NOMO-1 (cell line): ENCODE data around the gene RBMS1.

Source experiments
- DNase-seq, 2 experiments: peaks; one replicate each; lab custom pipeline; 2025; ENCODE audit not compliant: unreplicated experiment in 2 of 2; lab: John Stamatoyannopoulos, UW

The RBMS1 gene

GRCh38 chr2:160493227-160494028 is at the start of gene RBMS1:
Gene RBMS1 (minus strand): TSS chr2:160493807. CDS start chr2:160493363, 444 bp downstream.
- peak in 1 of 2 experiments; percentile 9 for DNase-seq

DNA sequence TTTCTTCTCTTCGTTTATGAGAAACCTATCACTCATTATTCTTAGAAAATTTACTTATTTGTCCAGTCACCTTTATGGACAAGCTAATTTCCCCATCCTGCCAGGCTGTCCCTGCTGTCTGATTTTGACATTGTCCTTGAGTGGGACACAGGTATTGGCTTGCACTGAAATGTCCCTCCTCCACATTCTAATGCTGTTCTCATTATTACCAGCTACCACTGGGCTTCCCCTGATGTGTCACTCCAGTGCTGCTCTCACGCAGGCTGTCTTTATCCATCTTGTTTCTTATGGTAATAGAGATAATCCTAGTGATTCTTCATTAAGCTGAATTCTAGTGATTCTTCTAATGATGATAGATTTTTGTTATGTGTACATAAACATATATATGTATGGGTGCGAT is 48.1 kb upstream of the RBMS1 start:
- DNase-seq = no peak

GRCh38 chr2:160538559-160539355 is 45.1 kb upstream of the RBMS1 start:
- DNase-seq = no peak

GRCh38 chr2:160538115-160538514 is 44.5 kb upstream of the RBMS1 start:
- DNase-seq = no peak

DNA sequence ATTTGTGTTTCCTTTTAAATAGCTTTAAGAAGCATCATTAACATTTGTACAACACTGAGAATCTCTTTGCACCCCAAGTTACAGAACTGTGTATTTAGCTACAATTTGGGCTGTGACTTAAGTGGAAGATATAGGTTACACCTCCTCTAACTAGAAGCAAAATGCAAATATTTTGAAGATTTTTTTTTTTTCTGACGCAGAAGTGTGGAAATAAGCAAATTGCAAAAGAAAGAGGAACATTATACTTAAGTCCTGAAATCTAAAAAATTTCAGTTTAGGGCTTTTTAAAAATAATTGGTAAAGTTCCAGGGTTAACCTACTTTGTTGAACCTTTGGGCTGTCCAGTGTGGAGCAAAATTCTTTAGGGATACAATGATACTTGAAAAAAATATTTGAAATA is 41.4 kb upstream of the RBMS1 start:
- no peak for DNase-seq

DNA sequence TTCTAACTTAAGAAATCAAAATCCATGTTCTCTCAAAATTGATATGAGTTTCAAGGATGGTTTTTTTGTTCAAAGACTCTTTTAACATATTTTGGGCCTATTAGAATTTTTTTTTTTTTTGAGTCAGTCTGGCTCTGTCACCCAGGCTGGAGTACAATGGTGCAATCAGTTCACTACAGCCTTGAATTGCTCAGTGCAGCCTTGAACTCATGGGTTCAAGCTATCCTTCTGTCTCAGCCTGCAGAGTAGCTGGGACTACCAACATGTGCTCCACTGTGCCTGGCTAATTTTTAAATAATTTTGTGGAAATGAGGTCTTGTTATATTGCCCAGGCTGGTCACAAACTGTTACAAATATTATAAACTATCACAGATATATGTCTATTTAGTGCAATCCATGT is 40.6 kb upstream of the RBMS1 start:
- DNase-seq = no peak

- no peak for DNase-seq
Observed at GRCh38 chr2:160533482-160533881, 39.9 kb upstream of the RBMS1 start.

DNA sequence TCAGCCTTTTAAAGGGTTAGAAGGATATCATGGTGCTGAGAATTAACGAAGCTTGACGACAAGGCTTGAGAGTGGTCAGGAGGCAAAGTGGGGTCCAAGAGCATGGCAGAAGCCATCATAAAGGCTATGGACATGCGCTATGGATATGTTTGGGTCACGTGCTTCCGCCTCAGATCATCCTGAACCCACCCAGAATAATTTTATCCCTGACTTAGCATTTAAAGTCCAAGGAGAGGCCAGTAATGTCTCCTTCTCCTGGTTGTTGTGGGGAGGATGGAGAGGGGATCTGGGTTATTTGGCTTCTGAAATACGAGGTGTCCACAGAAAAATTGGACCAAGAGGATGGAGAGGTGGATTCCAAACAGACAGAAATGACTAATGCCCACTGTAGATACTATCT is 38.8 kb upstream of the RBMS1 start:
- no peak for DNase-seq

DNA sequence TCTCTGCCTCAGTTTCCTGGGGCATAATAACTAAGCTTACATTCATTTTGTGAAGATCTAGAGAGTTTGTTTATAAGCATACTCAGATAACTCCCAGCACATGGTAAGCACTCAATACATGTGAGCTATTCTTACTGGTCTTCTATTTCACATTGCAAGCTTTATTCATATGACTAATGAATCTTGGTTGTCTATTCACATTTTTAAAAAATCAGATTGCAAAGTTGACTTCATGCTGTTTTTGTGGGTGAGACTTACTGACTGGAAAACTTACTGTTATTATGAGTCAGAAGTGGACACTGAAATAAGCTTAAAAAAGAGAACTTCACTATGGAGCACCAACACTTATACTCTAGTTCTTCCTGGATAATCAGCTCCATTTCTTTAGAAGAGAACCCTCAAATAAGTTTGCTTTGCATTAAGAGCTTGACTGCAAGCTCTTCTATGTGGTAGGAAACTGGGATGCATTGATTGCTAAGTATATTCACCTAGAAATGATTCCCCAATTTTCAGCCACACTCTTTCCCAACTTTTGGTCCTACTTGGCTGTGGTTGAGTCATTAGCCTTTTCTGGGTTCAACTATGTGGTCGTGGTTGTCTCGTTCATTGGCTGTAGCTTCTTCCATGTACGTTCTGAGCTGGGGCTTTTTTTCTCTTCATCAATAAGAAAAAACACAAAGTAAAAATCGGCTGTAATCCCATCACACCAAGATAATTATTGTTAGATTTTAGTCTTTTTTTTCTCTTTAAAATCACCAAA is 29.5 kb upstream of the RBMS1 start:
- peak in 1 of 2 experiments; percentile 16 for DNase-seq

DNA sequence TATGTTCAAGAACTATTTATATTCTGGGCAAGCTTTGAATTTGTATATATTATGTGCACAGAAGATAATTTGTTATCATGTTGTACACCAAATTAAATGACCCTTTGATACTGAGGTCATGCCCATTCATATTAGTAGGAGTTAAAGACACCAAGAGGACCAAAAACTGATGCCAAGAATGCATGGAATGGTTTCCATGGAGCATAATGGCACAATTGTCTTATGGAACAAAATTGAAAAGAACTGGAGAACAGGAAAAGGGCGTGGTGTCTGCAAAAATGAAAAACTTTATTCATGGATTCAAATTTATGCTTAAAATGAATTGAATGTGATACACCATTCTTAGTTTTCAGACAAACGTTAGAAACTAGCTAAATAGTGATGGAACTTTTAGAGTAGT is 24.1 kb upstream of the RBMS1 start:
- DNase-seq = no peak

DNA sequence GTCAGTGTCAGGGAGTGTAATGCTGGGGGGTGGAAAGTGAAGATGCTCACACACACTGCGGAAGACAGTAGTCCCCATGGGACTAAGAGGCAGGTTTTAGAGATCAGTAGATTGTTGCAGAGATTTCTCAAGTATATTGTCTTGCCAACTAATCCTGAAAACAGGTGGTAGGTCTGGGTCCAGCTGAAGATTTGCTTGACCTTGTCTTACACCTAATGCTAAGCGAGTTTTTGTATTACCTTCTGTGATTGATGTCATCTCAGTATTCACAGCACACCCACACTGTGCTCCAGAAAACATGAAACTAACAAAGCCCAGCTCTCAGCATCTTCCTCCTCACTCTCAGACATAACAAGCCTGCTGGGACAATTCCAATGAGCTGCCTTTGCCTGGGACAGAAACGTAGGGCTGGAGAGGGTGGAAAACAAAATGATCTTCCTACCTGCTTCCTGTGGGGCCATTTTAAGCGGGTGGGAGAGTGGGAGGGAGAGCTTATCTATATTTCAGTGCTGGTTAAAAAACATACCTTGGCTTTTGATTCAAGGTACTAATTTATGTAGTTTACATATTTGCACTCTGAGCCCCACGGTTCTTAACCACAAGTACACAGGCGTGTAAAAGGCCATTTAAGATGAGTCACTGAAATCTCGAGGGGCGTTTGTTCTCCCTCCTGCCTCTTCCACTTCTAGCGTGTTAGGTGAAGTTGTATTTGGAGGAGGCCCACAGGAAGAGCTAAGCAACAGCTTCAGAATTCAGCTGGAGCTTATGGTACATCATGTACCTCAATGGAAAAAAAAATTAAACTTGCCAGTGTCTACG is 23.1 kb upstream of the RBMS1 start:
- DNase-seq = no peak

DNA sequence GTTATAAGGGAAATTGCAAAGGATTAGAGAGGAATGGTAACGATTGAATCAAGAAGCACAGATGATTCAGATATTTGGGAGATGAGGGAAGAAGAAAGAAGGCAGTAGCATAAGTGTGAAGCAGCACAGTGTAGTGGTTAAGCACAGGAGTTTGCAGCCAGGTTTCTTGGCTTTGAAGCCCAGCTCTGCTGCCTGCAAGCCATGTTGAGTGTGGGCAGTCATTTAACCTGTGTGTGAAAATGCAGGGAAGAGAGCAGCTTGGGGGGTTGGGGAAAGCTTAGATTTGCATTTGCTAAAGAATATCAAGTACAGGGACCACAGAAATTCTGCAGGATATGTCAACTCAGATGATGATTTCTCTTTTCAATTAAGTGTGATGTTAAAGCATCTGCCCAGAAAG is 21.5 kb upstream of the RBMS1 start:
- no peak for DNase-seq

GRCh38 chr2:160513120-160513519 is 19.5 kb upstream of the RBMS1 start:
- no peak for DNase-seq

DNA sequence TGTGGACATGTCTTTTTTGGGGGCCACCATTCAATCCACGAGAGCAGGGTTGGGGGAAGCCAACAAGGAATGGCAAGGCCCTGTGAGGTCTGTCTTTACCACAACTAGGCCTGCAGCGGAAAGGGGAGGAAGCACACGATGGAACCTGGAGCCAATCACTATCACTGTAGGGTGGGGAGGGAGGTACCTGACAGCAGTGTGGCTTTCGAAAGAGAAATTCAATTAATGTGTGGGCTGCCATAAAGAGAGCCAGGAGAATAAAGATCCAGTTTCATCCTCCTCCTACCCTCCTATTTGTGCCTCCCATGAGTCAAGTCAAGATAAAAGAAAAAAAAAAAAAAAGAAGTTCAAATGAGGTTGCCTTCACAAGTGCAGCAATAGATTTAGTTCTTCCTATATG is 18.9 kb upstream of the RBMS1 start:
- no peak for DNase-seq

DNA sequence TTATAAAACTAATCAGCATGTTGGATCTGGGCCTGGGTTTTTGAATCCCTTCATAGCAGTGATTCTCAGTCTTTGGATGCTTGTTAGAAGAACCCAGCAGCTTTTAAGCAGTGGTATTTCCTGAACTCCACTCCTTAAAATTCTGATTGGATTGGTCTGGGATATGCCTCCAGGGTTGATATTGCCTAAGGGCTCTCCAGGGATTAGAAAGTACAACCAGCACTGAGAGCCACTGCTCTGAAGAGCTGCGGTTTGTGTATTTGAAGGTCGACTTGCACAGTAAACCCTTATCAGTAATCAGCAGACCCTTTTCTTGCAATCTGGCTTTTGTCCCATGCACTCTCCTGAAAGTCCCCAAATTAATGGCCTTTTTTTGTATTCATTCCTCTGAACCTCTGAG is 17.0 kb upstream of the RBMS1 start:
- no peak for DNase-seq

DNA sequence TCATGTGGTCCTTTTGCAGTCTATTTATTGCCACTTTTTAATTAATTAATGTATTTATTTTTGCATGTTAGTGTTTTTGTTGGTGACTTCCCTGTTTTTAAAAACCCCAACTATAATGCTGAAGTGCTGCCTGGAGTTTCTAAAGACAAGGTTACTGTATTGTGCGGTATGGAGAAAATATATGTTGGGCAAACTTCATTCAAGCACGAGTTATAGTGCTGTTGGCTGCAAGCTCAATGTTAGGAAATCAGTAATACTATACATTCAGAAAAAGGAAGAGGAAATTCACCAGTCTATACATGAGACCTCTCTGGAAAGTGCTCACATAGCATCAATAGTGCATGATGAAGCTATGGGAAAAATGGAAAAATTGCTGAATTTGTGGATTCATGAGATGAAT is 15.4 kb upstream of the RBMS1 start:
- DNase-seq = no peak

GRCh38 chr2:160507464-160507863 is 13.9 kb upstream of the RBMS1 start:
- no peak for DNase-seq

GRCh38 chr2:160507046-160507407 is 13.4 kb upstream of the RBMS1 start:
- no peak for DNase-seq

DNA sequence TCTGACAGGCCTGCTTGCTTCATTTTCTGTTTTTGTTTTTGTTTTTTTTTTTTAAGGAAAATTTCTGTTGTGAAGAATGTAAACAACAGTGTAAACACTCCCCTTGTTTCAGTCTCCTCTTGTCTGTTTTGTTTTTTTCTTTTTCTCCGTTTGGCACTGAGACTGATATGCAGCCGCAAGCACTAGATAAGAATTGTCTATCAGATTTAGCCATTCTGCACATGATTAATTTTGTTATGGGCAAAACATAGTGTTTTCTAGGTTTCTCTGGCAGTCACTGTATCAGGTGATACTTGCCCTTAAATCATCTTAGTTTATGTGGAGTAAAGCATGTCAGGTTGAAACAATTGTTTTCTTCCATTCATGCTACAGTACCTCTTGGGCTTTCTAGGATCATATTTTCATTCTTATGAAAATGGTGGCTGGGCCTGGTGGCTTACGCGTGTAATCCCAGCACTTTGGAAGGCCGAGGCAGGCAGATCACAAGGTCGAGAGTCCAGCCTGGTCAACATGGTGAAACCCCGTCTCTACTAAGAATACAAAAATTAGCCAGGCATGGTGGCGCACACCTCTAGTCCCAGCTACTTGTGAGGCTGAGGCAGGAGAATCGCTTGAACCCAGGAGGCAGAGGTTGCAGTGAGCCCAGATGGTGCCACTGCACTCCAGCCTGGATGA is 12.9 kb upstream of the RBMS1 start:
- no peak for DNase-seq

DNA sequence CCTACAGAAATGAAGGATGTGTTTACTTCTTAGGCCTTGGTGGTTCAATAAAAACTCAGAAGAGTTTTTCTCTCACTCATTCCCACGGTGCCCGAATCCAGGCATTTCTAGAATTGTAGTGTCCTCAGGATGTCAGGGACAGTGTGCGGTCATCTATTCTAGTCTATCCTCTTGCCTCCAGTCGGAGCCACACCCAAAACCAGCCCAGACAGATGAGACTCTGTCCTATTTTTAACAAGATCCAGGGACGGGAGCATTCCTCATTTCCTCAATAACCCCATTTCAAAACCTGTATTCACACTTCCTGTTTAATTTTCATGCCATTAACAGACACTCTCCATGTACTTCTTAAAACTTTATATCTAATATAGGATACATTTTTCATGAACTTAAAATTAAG is 11.6 kb upstream of the RBMS1 start:
- no peak for DNase-seq
